Hematopoietic multipotent progenitor cell treated with erythropoietin and hydrocortisone succinate and interleukin-3 and kit ligand, for 6 days (in vitro differentiated cells): ENCODE measurements around the gene TMEM270.

ENCODE experiments used
- DNase-seq: peaks from one replicate; pipeline ENCODE4 v3.0.0-alpha.2; 2015

TMEM270 gene

DNA sequence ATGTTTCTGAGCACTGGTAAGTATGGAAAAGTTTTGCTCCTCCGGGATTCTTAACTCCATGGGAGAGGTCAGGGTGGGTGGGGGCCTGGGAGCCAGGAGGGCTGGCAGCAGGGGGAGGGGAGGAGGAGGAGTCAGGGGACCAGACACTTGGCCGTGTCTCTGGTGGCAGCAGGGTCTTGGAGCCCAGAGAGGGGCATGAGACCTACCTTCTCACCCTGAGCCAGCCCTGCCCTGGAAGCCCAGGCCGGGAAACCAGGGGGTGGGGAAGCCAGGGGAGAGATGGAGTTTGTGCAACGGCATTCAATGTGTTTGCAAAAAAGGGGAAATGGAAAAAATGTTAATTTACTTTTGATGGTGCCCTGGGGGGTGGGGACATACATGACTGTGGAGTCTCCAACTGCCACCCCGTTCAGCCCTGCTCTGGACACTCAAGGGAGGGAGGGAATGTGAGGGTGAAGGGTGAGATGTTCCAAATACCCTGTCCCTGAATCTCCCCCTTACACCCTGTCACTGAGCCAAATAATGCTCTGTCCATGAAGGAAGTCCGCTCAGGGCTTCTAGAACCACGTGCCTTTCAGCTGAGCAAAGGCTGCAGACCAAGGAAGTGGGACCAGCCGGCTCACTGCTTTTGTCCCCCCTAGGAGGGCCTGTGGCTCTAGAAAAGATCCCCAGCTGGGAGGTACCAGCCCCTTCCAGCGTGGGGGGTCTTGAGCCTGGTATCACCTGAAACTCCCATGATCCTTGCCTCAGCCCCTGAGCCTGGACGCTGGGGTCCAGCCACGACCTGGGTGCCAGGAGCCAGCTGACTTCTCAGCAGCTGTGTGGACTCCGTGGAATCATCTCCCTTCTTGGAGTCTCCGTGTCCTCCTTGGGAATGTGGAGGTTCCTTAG is 48.3 kb downstream of the TMEM270 start:
- peak; percentile 64 for DNase-seq

DNA sequence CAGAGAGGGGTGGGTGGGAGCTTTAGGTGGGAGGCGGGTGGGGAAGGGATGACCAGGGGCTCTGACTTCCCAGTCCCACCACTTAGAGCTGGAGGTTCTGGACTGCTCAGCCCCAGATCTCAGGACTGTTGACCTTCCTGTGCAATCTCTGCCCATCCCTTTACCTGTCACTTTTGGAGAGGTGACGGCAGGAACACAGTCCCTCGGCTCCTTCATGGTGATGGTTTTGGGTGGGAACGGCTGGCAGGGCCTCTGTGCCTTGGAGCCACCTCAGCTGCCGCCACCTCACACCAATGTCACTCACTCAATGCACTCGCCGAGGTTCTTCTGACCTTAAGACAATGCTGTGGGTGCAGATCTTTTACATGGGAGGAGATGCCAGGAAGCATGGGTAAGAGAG is 49.0 kb downstream of the TMEM270 start:
- DNase-seq, result no peak

DNA sequence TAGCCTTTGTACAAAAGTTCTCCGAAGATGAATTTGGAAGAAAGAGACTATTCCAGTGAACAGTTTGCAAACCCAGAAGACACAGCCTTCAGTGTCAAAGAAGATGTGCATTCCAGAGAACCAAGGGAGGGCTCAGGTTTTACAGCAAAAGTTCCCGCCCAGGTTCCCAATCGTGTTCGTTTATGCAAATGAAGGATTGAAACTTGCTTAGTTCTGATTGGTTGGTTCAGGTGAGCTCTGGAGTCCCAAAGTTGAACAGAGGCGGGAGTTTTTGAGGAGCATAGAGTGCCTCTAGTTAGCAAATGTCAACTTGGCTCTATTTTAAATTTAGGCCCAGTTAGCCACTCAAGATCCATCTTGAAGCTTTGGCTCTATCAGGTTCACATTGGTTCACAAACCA is 51.3 kb downstream of the TMEM270 start:
- no peak for DNase-seq
